DND-41 (cell line): ENCODE results near the gene FARP2.

Source experiments
- CTCF ChIP-seq: IDR thresholded peaks from 2 replicates; pipeline ENCODE4 v1.5.1; 2012; ENCODE audit warnings: borderline replicate concordance, low read length, moderate library complexity, mild to moderate bottlenecking; ENCODE audit not compliant: poor library complexity, severe bottlenecking; ENCODE audit errors: extremely low read depth
- EZH2 ChIP-seq: IDR thresholded peaks from 3 replicates; pipeline ENCODE4 v1.6.1; 2012; ENCODE audit warnings: borderline replicate concordance, low read depth, mild to moderate bottlenecking, moderate library complexity, low read length, inconsistent platforms; ENCODE audit not compliant: severe bottlenecking

- TF ChIP-seq CTCF (no peak), EZH2 (no peak)
These were observed 46.4 kb upstream of the FARP2 start for GRCh38 chr2:241309684-241310117.
